Prostate gland (tissue), 2 donors: ENCODE data around the gene TMPRSS6. TPM values are rescaled to one million over a fixed set of nuclear protein-coding genes. Genes with fewer than 3 reads are reported as not detected.

Source experiments
- DNase-seq: peaks from one replicate; pipeline ENCODE4 v3.0.0-alpha.2; 2019; ENCODE audit warnings: low spot score
- H3K27ac ChIP-seq, 2 donors: fragments of 200-600 bp; sonication (generic); 2 replicates each; pipeline ENCODE4 v1.5.1; 2017 to 2019
- H3K27me3 ChIP-seq: fragments of 200-600 bp; sonication (generic); replicated peaks from 2 replicates; pipeline ENCODE4 v1.5.1; 2019; ENCODE audit not compliant: insufficient read depth
- H3K36me3 ChIP-seq, 2 donors: fragments of 200-600 bp; sonication (generic); 1 replicate in 1 of 2; 2 replicates in 1 of 2; pipeline versions ENCODE4 v1.5.1 to v1.8.1; 2017 to 2019
- H3K4me1 ChIP-seq: fragments of 200-600 bp; sonication (generic); replicated peaks from 2 replicates; pipeline ENCODE4 v1.5.1; 2019
- H3K4me3 ChIP-seq, 2 donors: fragments of 200-600 bp; sonication (generic); 2 replicates each; pipeline ENCODE4 v1.5.1; 2017 to 2019
- H3K9me3 ChIP-seq: fragments of 200-600 bp; sonication (generic); 2 replicates; pipeline ENCODE4 v1.5.1; 2017
- POLR2A ChIP-seq: fragments of 450-650 bp; IDR thresholded peaks from one replicate; pipeline ENCODE4 v1.6.1; 2016; ENCODE audit warnings: antibody characterized with exemption, mild to moderate bottlenecking
- POLR2AphosphoS5 ChIP-seq: sonication (generic); formaldehyde crosslinking; IDR thresholded peaks from one replicate; pipeline ENCODE4 v1.6.1; 2017; ENCODE audit warnings: antibody characterized with exemption
- WGBS: methylation state at CpG from one replicate; pipeline ENCODE4 v1.1.5; 2018; 5-methylcytosine and 5-hydroxymethylcytosine counted together
- intact Hi-C: fragments of 100-400 bp; cut with DNase I; formaldehyde crosslinking; loops from one replicate; pipeline ENCODE4 v1.14.2; 2022
- total RNA-seq, 2 donors: library from RNA; depleted of rRNA; stranded (reverse); fragments of >200 nt; gene quantifications; one replicate each; pipeline ENCODE4 v1.1.0, GENCODE V29; 2016
- TF ChIP-seq, protein P1 (sequence below), 4 experiments: fragments of 200-600 bp in 2 of 4; fragments of 450-650 bp in 2 of 4; sonication (generic) in 2 of 4; IDR thresholded peaks; 1 replicate in 3 of 4; 2 replicates in 1 of 4; pipeline ENCODE4 v1.5.1; 2016 to 2019; ENCODE audit warnings: antibody characterized with exemption in 4 of 4, mild to moderate bottlenecking in 2 of 4, moderate library complexity in 2 of 4

TMPRSS6 gene
- total RNA-seq, 2 donors from 2014 or later, result 0.45 TPM; not detected in 1

DNA sequence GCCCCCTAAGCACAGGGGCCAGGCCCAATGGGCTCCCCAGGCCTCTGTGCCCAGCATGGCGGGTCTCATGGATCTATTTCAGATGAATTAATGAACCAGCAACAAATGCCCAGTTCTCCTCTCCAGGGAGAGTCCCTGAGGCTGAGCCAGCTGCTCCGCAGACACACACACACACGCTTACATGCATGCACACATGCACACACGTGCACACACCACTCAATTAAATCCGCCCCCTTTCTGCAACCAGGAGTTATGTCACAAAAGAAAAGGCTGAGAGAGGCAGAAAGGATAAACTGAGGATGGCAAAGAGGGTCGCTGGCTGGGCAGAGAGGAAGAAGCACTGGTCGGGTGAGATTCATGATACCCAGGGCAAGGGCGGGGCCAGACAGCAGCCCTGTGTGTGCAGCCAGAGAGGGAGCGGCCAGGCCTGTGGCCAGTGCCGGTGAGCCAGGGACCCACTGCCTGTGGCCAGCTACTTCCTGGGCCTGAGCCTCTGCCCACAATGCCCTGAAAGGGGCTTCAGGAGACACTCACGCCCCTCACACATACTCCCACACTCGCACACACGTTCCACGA lies 20.4 kb upstream of the TMPRSS6 start:
- TF ChIP-seq, protein P1, sequence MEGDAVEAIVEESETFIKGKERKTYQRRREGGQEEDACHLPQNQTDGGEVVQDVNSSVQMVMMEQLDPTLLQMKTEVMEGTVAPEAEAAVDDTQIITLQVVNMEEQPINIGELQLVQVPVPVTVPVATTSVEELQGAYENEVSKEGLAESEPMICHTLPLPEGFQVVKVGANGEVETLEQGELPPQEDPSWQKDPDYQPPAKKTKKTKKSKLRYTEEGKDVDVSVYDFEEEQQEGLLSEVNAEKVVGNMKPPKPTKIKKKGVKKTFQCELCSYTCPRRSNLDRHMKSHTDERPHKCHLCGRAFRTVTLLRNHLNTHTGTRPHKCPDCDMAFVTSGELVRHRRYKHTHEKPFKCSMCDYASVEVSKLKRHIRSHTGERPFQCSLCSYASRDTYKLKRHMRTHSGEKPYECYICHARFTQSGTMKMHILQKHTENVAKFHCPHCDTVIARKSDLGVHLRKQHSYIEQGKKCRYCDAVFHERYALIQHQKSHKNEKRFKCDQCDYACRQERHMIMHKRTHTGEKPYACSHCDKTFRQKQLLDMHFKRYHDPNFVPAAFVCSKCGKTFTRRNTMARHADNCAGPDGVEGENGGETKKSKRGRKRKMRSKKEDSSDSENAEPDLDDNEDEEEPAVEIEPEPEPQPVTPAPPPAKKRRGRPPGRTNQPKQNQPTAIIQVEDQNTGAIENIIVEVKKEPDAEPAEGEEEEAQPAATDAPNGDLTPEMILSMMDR (IDR thresholded peaks at IDR 0.05), result no peak
- no peak for TF ChIP-seq POLR2A
- no peak for TF ChIP-seq POLR2AphosphoS5
- WGBS, result 81% methylated on average over 14 of the region's 14 CpGs
- intact Hi-C loops, result no loop called here
- H3K9me3 ChIP-seq, result no peaks in the 10 kb centered on the region
- H3K4me1 ChIP-seq, result no peaks in the 10 kb centered on the region
- no peaks in the 10 kb centered on the region for H3K27me3 ChIP-seq
- no peak overlapping the region for H3K4me3 ChIP-seq
- H3K27ac ChIP-seq, result no peak overlapping the region
- no peak for DNase-seq
- H3K36me3 ChIP-seq, result no peaks in the 10 kb centered on the region

DNA sequence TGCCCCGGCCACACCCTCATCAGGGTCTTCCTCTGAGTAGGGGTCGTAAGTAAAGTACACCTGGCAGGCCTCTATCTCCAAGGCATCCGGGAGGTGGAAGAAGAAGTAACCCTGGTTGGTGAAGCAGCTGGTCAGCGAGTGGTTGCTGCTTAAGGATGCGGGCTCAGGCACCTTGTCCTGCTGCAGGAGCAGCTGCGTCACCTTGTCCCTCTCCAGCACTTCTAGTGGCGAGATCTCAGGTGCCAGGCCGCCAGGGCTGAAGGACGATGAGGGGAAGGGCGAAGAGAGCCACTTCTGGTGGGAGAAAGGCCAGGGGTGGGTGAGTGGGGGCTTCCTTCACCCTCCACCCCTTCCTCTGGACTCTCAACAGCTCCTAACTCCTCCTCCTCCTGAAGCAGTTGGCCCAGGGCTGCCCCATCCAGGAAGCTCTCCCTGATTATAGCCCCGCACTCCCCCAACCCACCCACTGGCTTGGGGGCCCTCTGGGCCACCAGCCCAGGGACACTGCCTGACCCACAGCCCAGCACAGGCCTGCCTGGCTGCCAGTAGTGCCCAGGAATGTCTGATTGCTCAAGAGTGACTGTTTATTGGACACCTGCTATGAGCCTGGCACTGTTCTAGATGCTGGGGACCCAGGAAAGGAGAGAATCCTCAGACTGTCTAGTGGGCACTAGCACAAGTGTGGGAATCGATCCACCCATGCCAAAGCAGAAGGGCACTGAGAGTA lies 19.2 kb upstream of the TMPRSS6 start:
- WGBS, result 82% methylated on average over 12 of the region's 12 CpGs
- Histone ChIP-seq H3K4me3 (no peak overlapping the region), H3K9me3 (no peaks in the 10 kb centered on the region), H3K27ac (no peak overlapping the region), H3K4me1 (no peaks in the 10 kb centered on the region), H3K27me3 (no peaks in the 10 kb centered on the region), H3K36me3 (no peaks in the 10 kb centered on the region)
- intact Hi-C loops, result no loop called here
- no peak for DNase-seq
- TF ChIP-seq, protein P1 (IDR thresholded peaks at IDR 0.05), result no peak
- no peak for TF ChIP-seq POLR2A
- TF ChIP-seq POLR2AphosphoS5, result peak; percentile 32

DNA sequence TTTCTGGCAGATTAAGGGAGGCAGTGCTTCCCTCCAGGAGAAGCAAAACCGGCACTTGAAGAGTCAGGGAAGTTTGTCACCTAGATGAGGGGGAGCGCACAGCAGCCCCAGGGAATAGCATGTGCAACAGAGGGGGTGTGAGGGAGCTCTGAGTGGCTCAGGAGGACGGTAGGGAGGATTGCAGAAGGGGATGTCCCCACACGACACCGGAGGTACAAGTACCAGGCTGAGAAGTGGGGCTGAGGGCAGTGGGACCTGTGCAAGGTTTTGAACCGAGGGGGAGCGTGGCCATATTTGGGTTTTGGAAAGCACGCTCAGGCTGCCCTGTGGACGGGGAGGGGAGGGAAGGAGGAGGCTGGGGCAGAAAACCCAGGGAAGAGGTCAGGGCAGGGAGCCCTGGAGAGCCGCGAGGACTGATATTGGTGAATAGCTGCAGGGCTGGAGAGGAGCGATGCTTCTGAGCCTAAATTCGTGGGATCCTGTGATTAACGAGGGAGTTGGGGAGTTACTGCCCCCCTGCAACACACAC lies 17.9 kb upstream of the TMPRSS6 start:
- Histone ChIP-seq H3K27me3 (no peaks in the 10 kb centered on the region), H3K4me3 (no peak overlapping the region), H3K4me1 (no peaks in the 10 kb centered on the region), H3K36me3 (no peaks in the 10 kb centered on the region), H3K9me3 (no peaks in the 10 kb centered on the region), H3K27ac (no peak overlapping the region)
- intact Hi-C loops, result no loop called here
- no peak for DNase-seq
- TF ChIP-seq, protein P1 (IDR thresholded peaks at IDR 0.05), result no peak
- TF ChIP-seq POLR2A (no peak), POLR2AphosphoS5 (no peak)
- WGBS, result 63% methylated on average over 14 of the region's 14 CpGs

DNA sequence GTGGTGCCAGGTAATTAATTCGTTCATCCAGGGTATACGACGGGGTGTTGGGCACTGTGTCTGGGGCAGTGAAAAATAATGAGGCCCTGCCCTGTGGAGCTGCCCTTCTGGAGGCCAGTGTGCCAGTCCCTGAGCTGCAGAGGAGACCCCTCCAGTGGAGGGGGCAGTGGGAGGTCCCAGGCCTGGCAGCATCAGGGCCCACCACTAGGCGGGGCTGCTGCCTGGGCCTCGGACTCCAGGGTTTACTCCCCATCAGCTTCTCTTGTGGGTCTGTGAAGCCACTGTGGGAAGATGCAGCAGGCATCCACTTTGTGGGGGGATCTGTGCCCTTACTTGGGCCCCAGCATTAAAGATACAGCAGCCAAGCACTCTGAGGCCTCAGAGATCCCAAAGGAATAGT lies 17.4 kb upstream of the TMPRSS6 start:
- no peaks in the 10 kb centered on the region for H3K36me3 ChIP-seq
- H3K4me1 ChIP-seq, result no peaks in the 10 kb centered on the region
- no peaks in the 10 kb centered on the region for H3K27me3 ChIP-seq
- WGBS, result 76% methylated on average over 5 of the region's 5 CpGs
- H3K4me3 ChIP-seq, result no peak overlapping the region
- no peaks in the 10 kb centered on the region for H3K9me3 ChIP-seq
- intact Hi-C loops, result no loop called here
- no peak for TF ChIP-seq POLR2A
- no peak for TF ChIP-seq POLR2AphosphoS5
- TF ChIP-seq, protein P1 (IDR thresholded peaks at IDR 0.05), result peak in 1 of 4 experiments; percentile 7
- DNase-seq, result no peak
- no peak overlapping the region for H3K27ac ChIP-seq

DNA sequence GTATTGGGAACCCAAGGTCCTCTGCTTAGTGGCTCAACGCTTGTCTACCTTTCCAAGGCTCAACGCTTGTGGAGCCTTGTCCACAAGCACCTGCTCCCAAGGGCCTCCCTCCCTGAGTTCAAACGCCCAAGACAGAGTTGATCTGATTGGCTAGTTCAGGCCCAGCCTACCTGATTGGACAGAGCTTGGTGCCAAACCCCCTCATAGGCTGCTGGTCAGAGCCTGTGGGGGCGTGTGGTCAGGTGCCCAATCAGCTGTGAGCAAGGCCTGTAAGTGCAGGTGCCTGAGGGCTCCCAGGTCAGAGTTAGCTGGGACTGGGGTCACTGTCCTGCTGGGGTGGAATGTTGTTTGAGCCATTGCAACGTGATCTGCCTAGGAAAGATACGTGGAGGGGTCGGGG lies 16.9 kb upstream of the TMPRSS6 start:
- intact Hi-C loops, result no loop called here
- TF ChIP-seq POLR2A (no peak), POLR2AphosphoS5 (no peak)
- TF ChIP-seq, protein P1 (IDR thresholded peaks at IDR 0.05), result no peak
- whole genome bisulfite sequencing, result 78% methylated on average over 7 of the region's 7 CpGs
- H3K9me3 ChIP-seq, result no peaks in the 10 kb centered on the region
- no peaks in the 10 kb centered on the region for H3K4me1 ChIP-seq
- H3K27ac ChIP-seq, result no peak overlapping the region
- no peak for DNase-seq
- no peak overlapping the region for H3K4me3 ChIP-seq
- H3K36me3 ChIP-seq, result no peaks in the 10 kb centered on the region
- no peaks in the 10 kb centered on the region for H3K27me3 ChIP-seq
